ENCODE data around the gene HPGD. TPM values are rescaled to one million over a fixed set of nuclear protein-coding genes. Genes with fewer than 3 reads are reported as not detected.
A peak's percentile ranks its signal among the peaks of the same experiment; 100 is the strongest.

Gene HPGD
- total and polyA plus RNA-seq, 9 of the 15 experiments (the other 6 are each of a cell fraction or from before 2014, with no cell fraction given) = 2.3 to 8.6 (median 4.8) TPM

- TF ChIP-seq, protein P1, sequence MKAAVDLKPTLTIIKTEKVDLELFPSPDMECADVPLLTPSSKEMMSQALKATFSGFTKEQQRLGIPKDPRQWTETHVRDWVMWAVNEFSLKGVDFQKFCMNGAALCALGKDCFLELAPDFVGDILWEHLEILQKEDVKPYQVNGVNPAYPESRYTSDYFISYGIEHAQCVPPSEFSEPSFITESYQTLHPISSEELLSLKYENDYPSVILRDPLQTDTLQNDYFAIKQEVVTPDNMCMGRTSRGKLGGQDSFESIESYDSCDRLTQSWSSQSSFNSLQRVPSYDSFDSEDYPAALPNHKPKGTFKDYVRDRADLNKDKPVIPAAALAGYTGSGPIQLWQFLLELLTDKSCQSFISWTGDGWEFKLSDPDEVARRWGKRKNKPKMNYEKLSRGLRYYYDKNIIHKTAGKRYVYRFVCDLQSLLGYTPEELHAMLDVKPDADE (conservative IDR thresholded peaks at IDR 0.05; ENCODE audit: control insufficient read depth, low read depth, low read length) = no peak
- no peak for TF ChIP-seq BCOR (IDR thresholded peaks at IDR 0.05)
- no peak for TF ChIP-seq PRMT5 (CRISPR knock-in tag; IDR thresholded peaks at IDR 0.05)
Measured at GRCh38 chr4:174464949-174465348, 57.3 kb downstream of the HPGD start (continued).

- H3K9me3 ChIP-seq (replicated peaks; ENCODE audit: control insufficient read depth, insufficient read depth, low read depth, low read length) = no peaks in the 10 kb centered on the region
- H2AFZ ChIP-seq (ENCODE audit: low read depth, low read length) = peak overlapping the region; percentile 75
- FAIRE-seq (peak; percentile 6), ATAC-seq (no peak), DNase-seq (ENCODE audit: extremely low read depth in 1 of 4, low spot score in 3 of 4) (peak in 2 of 4 experiments; percentile 7 to 30)
- intact Hi-C loops (cut with micrococcal nuclease) = no loop called here
- in situ Hi-C loops (cut with MboI) = no loop called here
- H3K27ac ChIP-seq (ENCODE audit: extremely low read depth, low read depth, low read length) = no peak overlapping the region
- no peaks in the 10 kb centered on the region for H3K4me1 ChIP-seq (replicated peaks in 1 of 2; ENCODE audit: control insufficient read depth in 2 of 2, insufficient read depth in 2 of 2, low read length in 2 of 2)
- ChIA-PET CTCF (ENCODE audit: low intra/inter-chr PET ratio) (no interaction called here), POLR2A (no interaction called here)
- no peaks in the 10 kb centered on the region for H3K27me3 ChIP-seq (ENCODE audit: control insufficient read depth in 2 of 2, insufficient read depth in 2 of 2, low read length in 2 of 2)
- no peak overlapping the region for H3K4me3 ChIP-seq
- no TSS peak for BruUV-seq (replicated peaks)
- H3K9me1 ChIP-seq (ENCODE audit: control insufficient read depth, insufficient read depth, low read length) = no peaks in the 10 kb centered on the region
- WGBS (ENCODE audit: insufficient coverage, low coverage, missing lambda C conversion rate) = 6% methylated on average over 3 of the region's 3 CpGs
- H3K36me3 ChIP-seq (ENCODE audit: control insufficient read depth, insufficient read depth, low read length) = no peaks in the 10 kb centered on the region
- H3K4me2 ChIP-seq (ENCODE audit: insufficient read depth, low read length) = no peak overlapping the region
- no peaks in the 10 kb centered on the region for H3K79me2 ChIP-seq (ENCODE audit: control insufficient read depth, insufficient read depth, low read length)
- H3K9ac ChIP-seq (ENCODE audit: insufficient read depth in 1 of 2, low read depth in 2 of 2, low read length in 2 of 2) = no peak overlapping the region
- no peaks in the 10 kb centered on the region for H4K20me1 ChIP-seq (replicated peaks; ENCODE audit: control insufficient read depth, insufficient read depth, low read length)
- TF ChIP-seq JUND (IDR thresholded peaks at IDR 0.05; ENCODE audit: borderline replicate concordance, low read depth, low read length) (peak; percentile 61; the same call in 1 of the 2 replicates), JUND (tag; IDR thresholded peaks at IDR 0.05; ENCODE audit: borderline replicate concordance, low read depth, low read length) (peak; percentile 30; the same call in 1 of the 3 replicates), ETS2 (tag; IDR thresholded peaks at IDR 0.05; ENCODE audit: borderline replicate concordance, poor library complexity, severe bottlenecking) (no peak), SNAPC5 (CRISPR knock-in tag; IDR thresholded peaks at IDR 0.05) (no peak), C11orf30 (IDR thresholded peaks at IDR 0.05; ENCODE audit: low read depth) (no peak), ZFP30 (CRISPR knock-in tag; IDR thresholded peaks at IDR 0.05; ENCODE audit: borderline replicate concordance) (no peak), JUN (IDR thresholded peaks at IDR 0.05; ENCODE audit: borderline replicate concordance, low read depth, low read length) (peak; percentile 42; the same call in 1 of the 2 replicates), JUN (CRISPR knock-in tag; IDR thresholded peaks at IDR 0.05; ENCODE audit: borderline replicate concordance) (no peak), PATZ1 (CRISPR knock-in tag; IDR thresholded peaks at IDR 0.05; ENCODE audit: borderline replicate concordance) (no peak), GABPB1 (CRISPR knock-in tag; IDR thresholded peaks at IDR 0.05) (no peak)
Measured at GRCh38 chr4:174461466-174462106, 60.7 kb downstream of the HPGD start.
